GM21381 (cell line): ENCODE results near the gene MVK.

Experiments
- ATAC-seq: cut with Tn5 transposase; IDR thresholded peaks from one replicate; pipeline ENCODE4 v1.9.1; 2021; ENCODE audit warnings: mild to moderate bottlenecking, moderate library complexity; ENCODE audit not compliant: unreplicated experiment

MVK gene

DNA sequence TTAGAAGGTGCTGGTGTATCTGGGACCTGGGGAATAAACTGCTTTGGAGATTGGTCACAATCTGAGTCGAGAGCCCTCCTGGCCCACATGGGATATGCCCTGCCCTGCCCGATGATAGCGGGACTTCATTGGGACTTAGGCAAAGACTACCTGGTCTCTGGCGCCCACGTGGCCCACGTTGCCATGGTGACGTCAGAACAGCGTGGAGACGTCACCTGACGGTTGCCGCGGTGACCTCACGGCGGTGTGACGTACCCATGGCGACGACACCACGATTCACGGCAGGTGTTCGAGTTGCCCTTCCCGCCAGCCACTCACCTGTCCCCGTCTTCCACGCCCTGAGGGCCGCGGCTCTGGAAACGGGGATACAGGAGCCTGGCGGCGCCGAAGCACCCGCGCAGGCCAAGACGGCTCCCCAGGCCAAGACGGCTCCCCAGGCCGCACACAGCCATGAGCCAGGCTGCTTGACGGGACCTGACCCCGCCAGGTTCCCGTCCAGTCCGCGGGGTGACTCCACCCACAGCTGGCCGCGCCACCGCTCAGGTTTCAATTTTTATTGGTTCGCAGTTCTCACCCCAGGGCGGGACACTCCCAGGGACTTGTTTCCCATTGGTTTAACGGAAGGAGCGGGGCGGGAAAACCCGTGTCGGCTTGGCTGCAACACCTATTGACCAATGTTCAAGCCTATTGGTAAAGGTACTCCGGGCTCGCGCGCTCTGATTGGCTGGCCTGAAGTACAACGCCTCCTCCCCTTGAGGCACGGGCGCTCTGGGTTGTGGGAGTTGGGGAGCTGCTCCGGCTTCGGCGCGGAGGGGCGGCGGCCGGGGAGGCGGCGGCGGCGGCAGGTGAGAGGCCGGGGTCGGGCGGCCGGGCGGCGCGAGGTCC is at the start of gene MVK, which contains the start of gene MMAB:
TSS of gene MVK (plus strand) at position 766 of the 885 bp plus-strand sequence. CDS start 1,029 bp downstream, outside the sequence.
TSS of gene MMAB (minus strand) at position 476 of the 885 bp plus-strand sequence. CDS start at position 452, 24 bp downstream.
- peak; percentile 95 for ATAC-seq

DNA sequence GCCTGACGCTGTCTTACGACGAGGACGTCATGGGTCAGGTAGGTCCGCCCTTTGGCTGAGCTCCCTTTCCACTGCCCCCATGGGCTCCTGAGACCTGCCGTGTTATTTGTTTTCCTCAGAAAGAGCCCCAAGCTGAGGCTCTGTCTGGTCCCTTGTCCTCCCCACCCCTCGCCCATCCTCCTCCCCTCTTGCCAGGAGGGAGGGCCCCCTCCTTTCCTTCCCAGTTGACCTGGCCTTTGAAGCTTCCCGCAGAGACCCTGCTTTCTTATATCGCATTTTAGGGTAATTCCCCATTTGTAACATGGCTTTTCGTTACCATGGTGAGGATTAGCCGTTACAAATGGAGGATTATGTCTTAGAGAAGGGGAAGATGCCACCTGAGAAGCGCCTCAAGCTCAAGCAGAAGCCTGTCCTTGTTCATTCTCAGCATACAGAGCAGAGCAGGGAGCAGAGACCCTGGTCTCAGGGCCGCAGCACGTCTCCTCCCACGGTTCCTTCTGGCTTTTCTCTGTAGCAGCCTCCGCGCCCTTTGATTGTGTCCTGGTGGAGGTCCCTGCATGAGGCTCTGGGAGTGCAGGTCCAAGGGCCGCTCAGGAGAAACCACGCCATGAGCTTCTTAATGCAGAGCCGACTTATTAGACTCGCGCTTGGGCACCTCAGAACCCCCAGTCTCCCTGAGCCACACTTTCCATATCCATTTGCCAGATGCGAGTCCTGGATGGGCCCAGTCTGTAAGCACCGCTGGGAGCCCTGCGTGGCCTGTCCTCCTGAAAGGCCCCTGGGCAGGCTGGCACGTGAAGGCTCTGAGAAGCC is 48.9 kb upstream of the MVK start:
- ATAC-seq: no peak

DNA sequence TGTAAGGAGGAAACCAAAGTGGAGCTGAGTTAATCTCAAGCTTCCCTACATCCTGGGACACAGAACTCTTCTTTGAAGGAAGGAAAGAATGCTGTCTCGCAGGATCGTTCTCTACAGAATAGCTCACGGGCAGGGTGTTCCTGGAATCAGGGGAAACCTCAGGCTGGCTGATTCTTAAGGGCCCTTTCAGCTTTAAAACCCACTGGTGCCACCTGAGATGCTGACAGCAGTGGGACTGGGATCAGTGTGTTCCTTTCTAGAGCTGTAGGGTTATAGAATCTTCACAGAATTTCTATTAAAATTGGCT is 48.4 kb upstream of the MVK start:
- ATAC-seq: no peak

DNA sequence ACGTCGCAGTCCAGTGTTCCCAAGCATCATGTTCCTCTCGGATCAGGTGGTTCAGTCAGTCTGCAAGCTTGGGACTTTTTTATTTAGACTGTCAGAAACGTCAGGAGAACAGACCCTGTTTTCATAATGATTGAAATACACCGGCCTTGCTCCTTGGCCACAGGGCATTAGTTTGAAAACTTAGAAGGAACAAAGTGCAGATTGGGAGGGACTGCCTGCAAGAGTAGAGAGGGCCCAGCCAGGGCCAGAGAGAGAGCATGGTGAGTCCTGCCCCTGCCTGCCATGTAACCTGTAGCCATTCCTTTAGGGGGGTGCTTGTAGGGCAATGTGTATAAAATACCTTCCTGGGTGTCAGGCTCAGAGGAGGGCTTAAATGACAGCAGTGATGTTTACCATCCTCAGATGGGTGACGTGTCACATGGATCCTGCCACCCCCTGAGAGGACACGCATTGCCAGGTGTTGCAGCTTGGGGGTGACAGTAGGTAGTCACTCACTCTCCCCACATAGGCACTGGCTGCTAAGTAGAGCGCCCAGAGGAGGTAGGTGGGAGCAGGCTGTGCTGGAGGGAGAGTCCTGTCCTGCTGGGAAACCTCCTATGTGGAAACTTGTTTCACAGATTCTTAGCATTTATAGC is 46.0 kb upstream of the MVK start:
- no peak for ATAC-seq

DNA sequence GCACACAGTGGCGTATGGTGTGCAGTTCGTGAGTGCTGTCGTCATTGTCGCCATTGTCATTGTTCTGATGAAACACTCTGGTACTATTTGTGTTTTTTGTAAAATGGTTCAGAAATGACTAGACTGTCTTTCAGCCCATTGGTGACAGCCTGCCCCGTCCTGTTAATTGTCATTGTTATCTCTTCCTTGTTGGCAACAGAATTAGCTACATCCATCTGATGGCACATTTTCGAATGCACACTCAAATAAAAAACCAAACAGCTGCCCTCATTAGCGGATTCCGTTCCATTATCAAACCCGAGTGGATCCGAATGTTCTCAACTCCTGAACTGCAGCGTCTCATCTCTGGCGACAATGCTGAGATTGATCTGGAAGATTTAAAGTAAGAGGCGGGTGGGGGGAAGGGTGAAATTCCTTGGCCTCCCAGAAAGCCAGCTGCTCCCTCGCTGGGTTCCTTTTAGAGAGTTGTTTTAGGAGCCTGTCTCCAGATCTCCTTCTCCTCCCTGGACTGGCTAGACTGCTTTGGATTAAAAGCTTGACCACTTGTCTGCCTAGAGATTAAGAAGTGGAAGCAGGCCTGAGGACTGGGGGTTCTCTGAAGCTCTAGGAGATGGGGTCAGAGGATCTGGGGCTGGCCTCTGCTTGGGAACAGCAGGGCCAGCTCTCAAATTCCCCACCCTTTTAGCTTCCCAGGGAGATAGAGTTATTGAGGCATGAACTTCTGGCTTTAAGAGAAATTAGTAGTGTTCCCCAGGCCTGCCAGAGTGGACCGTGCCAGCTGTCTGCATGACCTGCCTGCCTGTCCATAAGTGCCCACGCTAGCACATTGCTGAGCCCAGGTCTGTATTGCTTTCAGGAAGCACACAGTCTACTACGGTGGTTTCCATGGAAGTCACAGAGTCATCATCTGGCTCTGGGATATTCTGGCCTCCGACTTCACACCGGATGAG is 43.6 kb upstream of the MVK start:
- no peak for ATAC-seq

DNA sequence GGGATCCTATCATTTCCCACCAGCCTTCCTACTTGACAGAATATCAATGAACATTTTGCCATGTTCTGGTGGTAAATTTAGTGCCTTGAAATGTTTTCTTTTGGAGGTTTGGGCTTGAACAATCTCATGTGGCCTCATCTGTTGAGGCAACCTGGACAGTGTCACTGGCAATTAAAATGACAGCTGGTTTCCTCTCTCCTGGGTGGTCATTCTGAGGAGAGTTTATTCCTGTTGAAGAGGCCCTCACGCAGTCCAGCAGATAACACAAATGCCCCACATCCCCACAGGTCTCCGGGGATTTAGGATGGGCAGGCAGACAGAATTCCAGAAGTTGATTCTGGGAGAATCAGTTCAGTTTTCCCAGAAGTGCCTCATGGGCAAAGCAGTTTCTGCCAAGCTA is 42.2 kb upstream of the MVK start:
- no peak for ATAC-seq

DNA sequence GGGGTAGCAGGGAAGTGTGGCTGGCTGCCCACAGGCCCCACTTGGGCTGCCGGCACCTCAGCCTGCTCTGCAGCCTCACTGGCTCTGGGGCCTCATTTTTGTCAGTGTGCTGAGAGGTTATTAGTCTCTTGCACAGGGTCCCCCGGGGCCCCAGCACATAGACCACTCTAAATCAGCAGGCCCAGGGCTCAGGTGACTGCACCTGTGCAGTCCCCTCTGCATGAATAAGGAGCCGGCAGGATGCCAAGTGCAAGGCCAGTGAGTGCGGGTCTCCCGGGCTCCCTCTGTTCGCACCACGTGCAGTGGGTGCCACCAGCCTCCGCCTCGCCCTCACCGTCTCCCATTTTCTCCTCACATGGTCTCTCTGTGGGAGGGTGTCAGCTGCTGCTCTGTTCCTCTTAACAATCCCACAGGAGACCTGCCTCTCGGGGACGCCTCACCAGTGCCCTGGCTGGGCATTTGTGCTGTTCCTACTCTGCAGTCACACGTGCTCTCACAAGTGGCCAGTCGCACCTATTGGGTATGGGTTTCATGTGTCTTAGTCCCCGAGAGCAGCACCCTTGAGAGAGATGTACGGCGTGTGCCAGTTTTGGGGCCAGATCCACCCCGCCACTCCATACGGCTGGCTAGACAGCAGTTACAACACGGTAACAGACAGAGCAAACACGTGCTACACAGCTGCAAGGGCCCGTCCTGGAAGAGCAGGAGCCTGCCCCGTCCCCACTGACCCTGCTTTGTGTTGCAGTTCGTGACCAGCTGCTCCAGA is 40.7 kb upstream of the MVK start:
- ATAC-seq: no peak

DNA sequence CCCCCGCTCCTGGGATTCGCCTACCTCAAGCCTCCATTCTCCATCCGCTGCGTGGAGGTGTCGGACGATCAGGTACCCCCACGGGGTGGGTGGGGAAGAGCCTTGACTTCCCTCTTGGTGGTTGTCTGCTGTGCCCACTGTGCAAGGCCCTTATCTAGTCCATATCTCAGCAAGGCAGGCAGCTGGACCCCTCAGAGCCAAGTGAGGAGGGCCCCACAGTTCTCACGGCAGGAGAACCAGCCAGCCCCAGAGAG is 40.2 kb upstream of the MVK start:
- ATAC-seq: no peak

DNA sequence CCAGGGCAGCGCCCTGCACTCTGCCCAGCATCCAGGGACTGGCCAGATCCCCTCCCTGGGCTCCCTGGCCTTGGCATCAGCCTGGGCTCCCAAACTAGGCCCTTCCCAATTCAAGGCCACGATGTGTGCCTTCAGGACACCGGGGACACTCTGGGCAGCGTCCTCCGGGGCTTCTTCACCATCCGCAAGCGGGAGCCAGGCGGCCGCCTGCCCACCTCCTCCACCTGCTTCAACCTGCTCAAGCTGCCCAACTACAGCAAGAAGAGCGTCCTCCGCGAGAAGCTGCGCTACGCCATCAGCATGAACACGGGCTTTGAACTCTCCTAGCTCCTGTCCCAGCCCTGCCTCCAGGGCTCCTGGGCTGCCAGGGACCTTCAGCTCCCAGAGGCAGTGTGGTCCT is 39.1 kb upstream of the MVK start:
- ATAC-seq: no peak

DNA sequence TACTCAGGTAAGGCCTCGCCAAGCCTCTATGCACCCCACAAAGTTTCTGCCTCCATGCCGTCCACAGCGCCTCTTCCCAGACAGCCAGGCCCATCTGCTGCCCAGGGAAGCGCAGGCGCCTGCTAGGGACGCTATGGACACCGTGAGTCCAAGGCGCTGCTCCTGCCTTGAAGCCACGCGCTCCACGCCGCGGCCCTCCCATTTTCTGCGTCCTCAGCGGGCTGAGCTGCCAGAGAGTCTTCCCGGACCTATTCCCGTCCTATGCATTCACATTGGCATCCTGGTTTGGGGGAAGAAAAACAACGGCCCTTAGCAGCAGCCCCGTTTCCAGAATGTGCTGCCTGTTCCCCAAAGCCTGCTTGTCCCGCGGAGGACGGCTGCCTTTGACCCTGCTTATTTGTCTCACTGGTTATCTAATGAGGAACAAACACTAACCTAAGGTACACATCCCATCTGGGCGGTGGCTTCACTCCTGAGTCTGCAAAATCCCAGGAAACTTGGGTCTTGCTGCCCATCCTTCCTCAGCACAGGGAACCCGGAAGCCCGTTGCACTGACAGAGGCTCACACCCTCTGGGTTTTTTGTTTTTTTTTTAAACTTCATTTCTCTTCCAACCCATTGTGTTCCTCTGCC is 38.2 kb upstream of the MVK start:
- ATAC-seq: no peak

DNA sequence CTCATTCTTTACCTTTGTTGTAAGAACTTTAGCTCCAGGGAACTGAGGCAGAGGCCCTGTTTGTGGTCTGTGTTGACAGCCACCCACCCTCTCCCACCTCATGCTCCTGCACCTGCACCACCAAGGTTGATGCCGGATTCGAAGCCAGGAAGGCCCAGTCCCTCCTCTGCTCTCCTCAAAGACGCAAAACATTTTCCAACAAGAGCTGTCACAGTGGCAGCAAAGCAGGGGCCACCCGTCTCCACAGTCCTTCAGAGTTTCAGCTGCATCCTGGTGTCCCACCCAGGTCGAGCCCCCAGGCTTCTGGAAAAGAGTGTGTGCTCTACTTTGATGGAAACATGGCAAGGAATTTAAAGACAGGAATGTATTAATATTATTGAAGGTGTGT is 37.7 kb upstream of the MVK start:
- ATAC-seq: no peak

DNA sequence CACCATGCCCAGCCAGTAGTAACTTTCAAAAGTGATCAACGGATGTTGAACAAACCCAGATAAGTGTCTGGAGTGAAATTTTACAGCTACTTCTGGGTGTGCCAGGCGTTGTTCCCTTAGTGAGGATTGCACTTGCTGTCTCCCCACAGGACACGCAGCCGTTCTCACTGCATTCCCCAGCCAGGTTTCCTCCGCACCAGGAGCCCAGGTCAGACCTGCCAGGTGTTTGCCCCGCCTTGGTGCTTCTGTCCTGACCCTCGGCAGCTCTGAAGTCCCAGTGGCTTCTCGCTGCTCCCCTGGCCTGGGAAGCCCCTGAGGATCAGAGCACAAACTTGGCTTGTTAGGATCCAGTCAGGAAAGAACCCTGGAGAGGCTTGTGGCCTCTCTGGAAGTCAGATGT is 36.5 kb upstream of the MVK start:
- no peak for ATAC-seq

DNA sequence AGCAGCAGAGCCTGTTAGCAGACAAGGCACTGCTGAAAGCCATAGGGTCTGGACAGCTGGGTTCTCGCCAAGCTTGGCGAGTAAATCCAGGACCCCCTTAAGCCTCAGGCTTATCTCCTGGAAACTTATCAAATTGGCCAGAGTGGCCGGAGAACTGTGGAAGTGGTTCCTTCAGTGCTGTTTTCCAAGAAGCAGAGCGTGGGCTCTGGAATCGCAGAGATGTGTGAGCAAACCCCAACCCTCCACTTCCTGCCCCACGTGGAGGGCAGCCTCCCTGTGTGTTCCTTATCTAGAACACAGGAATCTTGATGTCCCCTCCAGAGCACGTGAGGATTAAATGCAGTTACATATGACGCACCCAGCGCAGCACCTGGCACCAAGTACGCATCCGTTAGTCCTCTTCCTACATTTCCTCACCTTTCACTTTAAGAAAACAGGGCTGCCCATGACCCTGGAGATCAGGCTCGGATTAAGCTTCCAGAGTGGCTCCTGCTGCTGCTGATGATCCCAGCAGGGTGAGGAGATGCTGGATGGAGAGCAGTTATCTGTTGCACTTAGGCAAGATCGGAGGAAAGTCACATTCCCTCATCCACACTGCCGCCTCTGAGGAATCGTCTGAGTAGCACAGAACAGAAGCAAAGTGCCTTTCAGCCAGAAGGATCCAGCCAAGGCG is 35.3 kb upstream of the MVK start:
- ATAC-seq: no peak

DNA sequence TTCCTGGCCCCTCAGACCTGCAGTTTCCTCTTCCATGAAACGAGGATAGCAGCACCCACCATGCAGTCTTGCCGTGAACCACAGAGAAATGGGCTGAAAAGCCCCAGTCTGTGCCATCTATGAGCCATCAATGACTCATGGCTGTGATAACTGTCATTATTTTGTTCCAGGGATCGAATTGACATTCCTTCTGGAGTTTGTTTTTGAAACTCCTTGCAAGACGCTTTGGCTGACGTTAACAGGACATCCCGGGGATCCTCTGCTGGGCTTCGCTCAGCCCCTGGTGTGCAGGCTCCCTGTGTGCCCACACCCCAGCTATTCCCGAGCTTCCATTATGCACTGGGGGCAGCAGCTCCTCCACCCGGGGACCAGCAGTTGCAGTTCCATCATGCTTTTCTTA is 34.1 kb upstream of the MVK start:
- no peak for ATAC-seq

DNA sequence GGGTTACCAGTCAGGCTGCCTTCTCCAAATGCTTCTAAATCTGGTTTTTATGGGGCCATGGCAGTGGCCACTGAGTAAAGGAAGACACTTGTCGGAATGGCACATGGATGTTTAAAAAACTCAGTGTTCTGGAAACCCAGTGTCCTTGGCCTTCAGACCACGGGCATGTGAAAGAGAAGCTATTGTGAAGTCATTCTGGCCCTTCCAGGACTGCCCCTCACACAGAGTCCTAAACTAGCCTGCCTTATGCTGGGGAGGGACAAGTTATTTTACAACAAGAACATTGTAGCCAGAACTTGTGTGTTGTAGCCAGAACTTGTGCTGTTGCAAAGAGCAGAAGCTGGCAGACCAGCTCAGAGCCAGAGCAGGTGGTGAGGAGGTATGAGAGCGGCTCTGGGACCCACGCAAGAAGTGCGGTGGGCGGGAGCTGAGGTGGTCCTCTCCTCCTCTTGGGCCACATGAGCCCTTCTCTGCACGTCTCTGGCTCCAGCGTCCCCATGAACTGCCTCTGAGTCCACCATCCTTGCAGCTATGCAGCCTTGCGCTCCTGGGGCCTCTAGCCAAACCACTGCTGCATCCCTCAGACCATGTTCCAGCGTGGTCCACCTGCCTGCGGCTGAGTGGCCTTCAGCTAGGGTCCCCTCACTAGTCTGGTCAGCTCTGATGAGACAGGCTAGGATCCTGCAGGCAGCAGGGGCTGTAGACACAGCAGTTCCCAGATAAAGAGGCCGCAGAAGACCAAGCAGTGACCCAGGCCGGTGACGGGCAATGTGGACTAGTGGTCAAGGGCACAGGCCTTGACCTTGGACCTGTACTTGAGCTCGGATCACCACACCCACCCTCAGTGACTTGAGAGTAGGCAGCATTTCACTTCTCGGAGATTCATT is 32.8 kb upstream of the MVK start:
- no peak for ATAC-seq

DNA sequence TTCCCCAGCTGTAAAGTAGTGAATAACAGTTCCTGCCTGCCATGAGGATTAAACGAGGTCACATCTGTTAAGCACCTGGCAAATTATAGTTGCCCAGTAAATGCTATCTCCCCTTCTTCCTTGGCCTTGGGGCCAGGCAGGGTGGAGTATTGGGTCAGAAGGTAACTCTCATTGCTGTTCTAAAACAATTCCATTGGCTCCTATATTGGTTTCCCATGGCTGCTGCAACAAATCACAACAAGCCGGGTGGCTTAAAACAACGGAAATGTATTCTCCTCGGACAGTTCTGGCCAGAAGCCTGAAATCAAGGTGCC is 32.2 kb upstream of the MVK start:
- no peak for ATAC-seq

DNA sequence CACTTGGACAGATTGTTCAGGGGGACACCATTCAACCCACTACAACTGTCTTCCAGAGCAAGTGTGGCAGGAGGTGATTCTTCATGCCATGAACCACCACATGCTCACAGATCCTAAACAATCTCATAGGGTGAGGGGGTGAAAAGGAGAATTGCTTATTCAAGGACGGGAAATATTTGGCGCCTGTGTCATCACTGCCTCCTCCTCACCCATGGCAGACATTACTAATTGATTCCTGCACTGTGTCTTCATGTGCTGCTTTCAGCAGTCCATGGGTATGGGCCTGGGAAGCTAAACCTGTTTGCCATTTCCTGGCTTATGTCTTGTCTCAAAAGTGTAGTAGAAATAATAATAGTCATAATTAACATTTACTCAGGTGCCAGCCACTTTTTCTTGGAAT is 31.6 kb upstream of the MVK start:
- no peak for ATAC-seq

DNA sequence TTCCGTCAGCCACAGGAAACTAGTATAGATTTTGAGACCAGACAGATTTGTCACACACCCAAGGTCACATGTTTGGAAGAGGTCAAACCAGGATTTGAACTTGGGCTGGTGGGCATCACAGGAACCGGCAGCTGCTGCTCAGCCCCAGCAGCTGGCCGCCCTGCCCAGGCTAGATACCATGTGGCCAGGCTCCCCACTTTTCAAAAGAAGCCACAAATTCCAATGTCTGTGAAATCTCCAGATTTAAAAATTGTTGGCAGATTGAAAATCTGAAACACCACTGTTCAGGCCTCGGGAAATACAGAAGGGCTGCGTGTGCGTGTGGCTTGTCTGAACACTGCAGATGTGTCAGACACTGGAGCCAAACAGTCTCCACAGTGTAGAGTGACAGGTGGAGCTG is 30.7 kb upstream of the MVK start:
- ATAC-seq: no peak
